GM21390 (cell line): Measurements from ENCODE around the gene TLR2.

Experiments
- ATAC-seq: cut with Tn5 transposase; IDR thresholded peaks from one replicate; pipeline ENCODE4 v1.9.1; 2021; ENCODE audit not compliant: unreplicated experiment

The TLR2 gene

GRCh38 chr4:153684182-153684970 lies at the start of gene TLR2:
TLR2 (plus strand) TSS chr4:153684280; CDS start chr4:153702908, 18,628 bp downstream.
- peak; percentile 87 for ATAC-seq

GRCh38 chr4:153634738-153635353 lies 49.2 kb upstream of the TLR2 start:
- no peak for ATAC-seq

GRCh38 chr4:153635846-153636245 lies 48.2 kb upstream of the TLR2 start:
- ATAC-seq: no peak

- no peak for ATAC-seq
Measured at GRCh38 chr4:153637201-153637600, 46.9 kb upstream of the TLR2 start.

- ATAC-seq: no peak
Measured at GRCh38 chr4:153638011-153638410, 46.1 kb upstream of the TLR2 start.

- ATAC-seq: no peak
Measured at GRCh38 chr4:153638999-153639398, 45.1 kb upstream of the TLR2 start.

- no peak for ATAC-seq
Measured at GRCh38 chr4:153639833-153640802, 44.0 kb upstream of the TLR2 start.

GRCh38 chr4:153641532-153641931 lies 42.5 kb upstream of the TLR2 start:
- no peak for ATAC-seq

- peak; percentile 92 for ATAC-seq
Measured at GRCh38 chr4:153643406-153644383, 40.4 kb upstream of the TLR2 start.

GRCh38 chr4:153645183-153645582 lies 38.9 kb upstream of the TLR2 start:
- no peak for ATAC-seq

- no peak for ATAC-seq
Measured at GRCh38 chr4:153646261-153646660, 37.8 kb upstream of the TLR2 start.

- no peak for ATAC-seq
Measured at GRCh38 chr4:153646978-153647377, 37.1 kb upstream of the TLR2 start.

- ATAC-seq: no peak
Measured at GRCh38 chr4:153647975-153648374, 36.1 kb upstream of the TLR2 start.

GRCh38 chr4:153649572-153649991 lies 34.5 kb upstream of the TLR2 start:
- ATAC-seq: no peak

GRCh38 chr4:153651116-153651515 lies 33.0 kb upstream of the TLR2 start:
- no peak for ATAC-seq

- ATAC-seq: no peak
Measured at GRCh38 chr4:153651587-153651986, 32.5 kb upstream of the TLR2 start.

- no peak for ATAC-seq
Measured at GRCh38 chr4:153652051-153652784, 31.9 kb upstream of the TLR2 start.

- ATAC-seq: no peak
Measured at GRCh38 chr4:153655002-153655541, 29.0 kb upstream of the TLR2 start.

- ATAC-seq: no peak
Measured at GRCh38 chr4:153655928-153656327, 28.2 kb upstream of the TLR2 start.
